HepG2 (cell line): ENCODE measurements around the gene LRRC10B. TPM values are rescaled to one million over a fixed set of nuclear protein-coding genes. Genes with fewer than 3 reads are reported as not detected.

Experiments used
- ETV5 ChIP-seq: IDR thresholded peaks from 2 replicates; pipeline ENCODE4 v1.6.1; 2018; ENCODE audit warnings: missing biosample characterization, missing genetic modification reagents, inconsistent platforms, borderline replicate concordance
- HNRNPK ChIP-seq: fragments of 200-400 bp; formaldehyde crosslinking; IDR thresholded peaks from 2 replicates; pipeline ENCODE4 v1.6.1; 2018; ENCODE audit warnings: low read length, low read depth, moderate library complexity, mild to moderate bottlenecking; ENCODE audit not compliant: poor library complexity, severe bottlenecking
- NBN ChIP-seq: fragments of 450-650 bp; conservative IDR thresholded peaks from 2 replicates; pipeline ENCODE4 v1.6.1; 2017
- NFIB ChIP-seq: sonication (generic); formaldehyde crosslinking; IDR thresholded peaks from 2 replicates; pipeline ENCODE4 v1.9.0; 2021; ENCODE audit warnings: missing genetic modification reagents, mild to moderate bottlenecking, borderline replicate concordance
- REPIN1 ChIP-seq: sonication (generic); formaldehyde crosslinking; IDR thresholded peaks from 2 replicates; pipeline ENCODE4 v1.8.0; 2022; ENCODE audit warnings: missing genetic modification reagents, low read depth, mild to moderate bottlenecking, borderline replicate concordance
- SALL2 ChIP-seq: sonication (generic); formaldehyde crosslinking; IDR thresholded peaks from 2 replicates; pipeline ENCODE4 v1.8.1; 2023; ENCODE audit warnings: mild to moderate bottlenecking, missing genetic modification reagents, inconsistent platforms
- SATB2 ChIP-seq: sonication (generic); formaldehyde crosslinking; IDR thresholded peaks from 2 replicates; pipeline ENCODE4 v1.5.0; 2020; ENCODE audit warnings: missing genetic modification reagents
- SNAI1 ChIP-seq: sonication (generic); formaldehyde crosslinking; IDR thresholded peaks from 2 replicates; pipeline ENCODE4 v1.5.0; 2020; ENCODE audit warnings: mild to moderate bottlenecking, missing genetic modification reagents, borderline replicate concordance
- SRSF9 ChIP-seq: fragments of 200-400 bp; formaldehyde crosslinking; IDR thresholded peaks from 2 replicates; pipeline ENCODE4 v1.6.1; 2018; ENCODE audit warnings: borderline replicate concordance, mild to moderate bottlenecking, low read depth, low read length; ENCODE audit not compliant: insufficient read depth, poor library complexity, severe bottlenecking
- ZFP36L1 ChIP-seq: sonication (generic); formaldehyde crosslinking; IDR thresholded peaks from 2 replicates; pipeline ENCODE4 v1.8.0; 2022; ENCODE audit warnings: mild to moderate bottlenecking, missing genetic modification reagents, moderate library complexity
- ZNF615 ChIP-seq: sonication (generic); formaldehyde crosslinking; IDR thresholded peaks from 2 replicates; pipeline ENCODE4 v1.5.0; 2020; ENCODE audit warnings: mild to moderate bottlenecking, missing genetic modification reagents, borderline replicate concordance
- ZSCAN20 ChIP-seq: sonication (generic); formaldehyde crosslinking; IDR thresholded peaks from 2 replicates; pipeline ENCODE4 v1.4.0; 2020; ENCODE audit warnings: missing genetic modification reagents, mild to moderate bottlenecking, borderline replicate concordance
- polyA plus RNA-seq, 8 experiments: library from polyadenylated mRNA; depleted of rRNA in 3 of 8; stranded (reverse) in 7 of 8; unstranded in 1 of 8; fragments of >200 nt; fragmentation: Illumina TruSeq in 4 of 8; extraction: Trizol in 4 of 8; gene quantifications; 2 replicates each; pipeline versions ENCODE4 v1.2.1 to v1.2.3, GENCODE V29; 2011 to 2016; ENCODE audit warnings: low read depth in 4 of 8, missing spikeins in 1 of 8, mixed read lengths in 1 of 8; ENCODE audit not compliant: insufficient read depth in 1 of 8
- total RNA-seq, 5 experiments: library from RNA; depleted of rRNA; stranded (reverse); fragments of >200 nt; fragmentation: Illumina TruSeq; extraction: Trizol; gene quantifications; 2 replicates each; pipeline ENCODE4 v1.2.3, GENCODE V29; 2016; ENCODE audit warnings: low read depth in 1 of 5
- TF ChIP-seq, protein P1 (sequence below): sonication (generic); formaldehyde crosslinking; IDR thresholded peaks from 2 replicates; pipeline ENCODE4 v1.4.0; 2020; ENCODE audit warnings: mild to moderate bottlenecking, missing genetic modification reagents
- TF ChIP-seq, protein P2 (sequence below): conservative IDR thresholded peaks from 2 replicates; pipeline ENCODE4 v1.6.1; 2018; ENCODE audit warnings: missing genetic modification reagents
- TF ChIP-seq, protein P3 (sequence below): sonication (generic); formaldehyde crosslinking; IDR thresholded peaks from 2 replicates; pipeline ENCODE4 v1.8.0; 2022; ENCODE audit warnings: mild to moderate bottlenecking, missing genetic modification reagents
- TF ChIP-seq, protein P4 (sequence below): sonication (generic); formaldehyde crosslinking; IDR thresholded peaks from 2 replicates; pipeline ENCODE4 v1.8.0; 2022; ENCODE audit warnings: missing genetic modification reagents, mild to moderate bottlenecking, moderate library complexity, borderline replicate concordance
- TF ChIP-seq, protein P5 (sequence below): sonication (generic); formaldehyde crosslinking; IDR thresholded peaks from 2 replicates; pipeline ENCODE4 v1.4.0; 2020; ENCODE audit warnings: mild to moderate bottlenecking, missing genetic modification reagents, borderline replicate concordance
- TF ChIP-seq, protein P6 (sequence below): sonication (generic); formaldehyde crosslinking; IDR thresholded peaks from 2 replicates; pipeline ENCODE4 v1.8.1; 2023; ENCODE audit warnings: mild to moderate bottlenecking, missing genetic modification reagents

Gene LRRC10B
- total and polyA plus RNA-seq, 2 of the 13 experiments (the other 11 are each of a cell fraction or from before 2014, with no cell fraction given): not detected

DNA sequence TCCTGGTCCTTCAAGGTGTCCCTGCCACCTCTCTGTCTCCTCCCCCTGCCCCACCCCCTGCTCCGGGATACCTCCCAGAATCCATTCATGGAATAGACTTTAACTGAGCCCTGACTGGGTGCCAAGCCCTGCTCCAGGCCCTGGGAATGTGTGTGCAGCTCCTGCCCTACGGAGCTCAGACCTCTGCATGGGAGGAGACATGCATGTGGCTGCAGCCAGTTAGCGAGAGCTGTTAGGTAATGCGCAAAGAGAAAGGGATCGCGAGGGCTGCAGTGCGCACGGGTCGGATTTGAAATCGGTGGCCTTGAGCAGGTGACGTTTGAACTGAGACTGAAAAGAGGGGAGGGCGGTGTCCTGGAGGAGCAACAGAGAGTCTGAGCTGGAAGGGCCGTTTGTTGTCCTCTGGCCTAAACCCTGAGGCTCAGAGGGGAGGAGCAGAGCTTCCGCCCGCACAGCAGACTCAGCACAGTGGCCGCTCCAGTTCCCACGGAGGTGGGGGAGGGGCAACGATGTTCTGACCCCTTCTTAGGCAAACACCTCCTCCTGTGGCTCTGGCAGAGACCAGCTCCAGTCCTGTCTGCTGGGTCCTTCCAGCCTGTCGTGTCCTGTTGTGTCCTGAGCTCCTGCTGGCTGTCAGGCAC, 19.8 kb upstream of the LRRC10B start (continued):
- TF ChIP-seq ZFP36L1 (CRISPR knock-in tag): no peak
- 0 out of 2 replicates have a peak, but pooled peaks have one; percentile 65 for TF ChIP-seq SALL2
- no peak for TF ChIP-seq NFIB (CRISPR knock-in tag)
- TF ChIP-seq, protein P1, sequence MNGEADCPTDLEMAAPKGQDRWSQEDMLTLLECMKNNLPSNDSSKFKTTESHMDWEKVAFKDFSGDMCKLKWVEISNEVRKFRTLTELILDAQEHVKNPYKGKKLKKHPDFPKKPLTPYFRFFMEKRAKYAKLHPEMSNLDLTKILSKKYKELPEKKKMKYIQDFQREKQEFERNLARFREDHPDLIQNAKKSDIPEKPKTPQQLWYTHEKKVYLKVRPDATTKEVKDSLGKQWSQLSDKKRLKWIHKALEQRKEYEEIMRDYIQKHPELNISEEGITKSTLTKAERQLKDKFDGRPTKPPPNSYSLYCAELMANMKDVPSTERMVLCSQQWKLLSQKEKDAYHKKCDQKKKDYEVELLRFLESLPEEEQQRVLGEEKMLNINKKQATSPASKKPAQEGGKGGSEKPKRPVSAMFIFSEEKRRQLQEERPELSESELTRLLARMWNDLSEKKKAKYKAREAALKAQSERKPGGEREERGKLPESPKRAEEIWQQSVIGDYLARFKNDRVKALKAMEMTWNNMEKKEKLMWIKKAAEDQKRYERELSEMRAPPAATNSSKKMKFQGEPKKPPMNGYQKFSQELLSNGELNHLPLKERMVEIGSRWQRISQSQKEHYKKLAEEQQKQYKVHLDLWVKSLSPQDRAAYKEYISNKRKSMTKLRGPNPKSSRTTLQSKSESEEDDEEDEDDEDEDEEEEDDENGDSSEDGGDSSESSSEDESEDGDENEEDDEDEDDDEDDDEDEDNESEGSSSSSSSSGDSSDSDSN (CRISPR knock-in tag): peak; percentile 59
- no peak for TF ChIP-seq ZNF615 (CRISPR knock-in tag)
- TF ChIP-seq, protein P2, sequence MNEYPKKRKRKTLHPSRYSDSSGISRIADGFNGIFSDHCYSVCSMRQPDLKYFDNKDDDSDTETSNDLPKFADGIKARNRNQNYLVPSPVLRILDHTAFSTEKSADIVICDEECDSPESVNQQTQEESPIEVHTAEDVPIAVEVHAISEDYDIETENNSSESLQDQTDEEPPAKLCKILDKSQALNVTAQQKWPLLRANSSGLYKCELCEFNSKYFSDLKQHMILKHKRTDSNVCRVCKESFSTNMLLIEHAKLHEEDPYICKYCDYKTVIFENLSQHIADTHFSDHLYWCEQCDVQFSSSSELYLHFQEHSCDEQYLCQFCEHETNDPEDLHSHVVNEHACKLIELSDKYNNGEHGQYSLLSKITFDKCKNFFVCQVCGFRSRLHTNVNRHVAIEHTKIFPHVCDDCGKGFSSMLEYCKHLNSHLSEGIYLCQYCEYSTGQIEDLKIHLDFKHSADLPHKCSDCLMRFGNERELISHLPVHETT (CRISPR knock-in tag): peak; percentile 24; the same call in 1 of the 2 replicates
- TF ChIP-seq SRSF9: no peak
- no peak for TF ChIP-seq SNAI1 (CRISPR knock-in tag)
- no peak for TF ChIP-seq NBN
- no peak for TF ChIP-seq HNRNPK
- TF ChIP-seq, protein P3, sequence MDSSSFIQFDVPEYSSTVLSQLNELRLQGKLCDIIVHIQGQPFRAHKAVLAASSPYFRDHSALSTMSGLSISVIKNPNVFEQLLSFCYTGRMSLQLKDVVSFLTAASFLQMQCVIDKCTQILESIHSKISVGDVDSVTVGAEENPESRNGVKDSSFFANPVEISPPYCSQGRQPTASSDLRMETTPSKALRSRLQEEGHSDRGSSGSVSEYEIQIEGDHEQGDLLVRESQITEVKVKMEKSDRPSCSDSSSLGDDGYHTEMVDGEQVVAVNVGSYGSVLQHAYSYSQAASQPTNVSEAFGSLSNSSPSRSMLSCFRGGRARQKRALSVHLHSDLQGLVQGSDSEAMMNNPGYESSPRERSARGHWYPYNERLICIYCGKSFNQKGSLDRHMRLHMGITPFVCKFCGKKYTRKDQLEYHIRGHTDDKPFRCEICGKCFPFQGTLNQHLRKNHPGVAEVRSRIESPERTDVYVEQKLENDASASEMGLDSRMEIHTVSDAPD: peak; percentile 57; the same call in 1 of the 2 replicates
- peak; percentile 78 for TF ChIP-seq ETV5 (CRISPR knock-in tag)
- TF ChIP-seq, protein P4, sequence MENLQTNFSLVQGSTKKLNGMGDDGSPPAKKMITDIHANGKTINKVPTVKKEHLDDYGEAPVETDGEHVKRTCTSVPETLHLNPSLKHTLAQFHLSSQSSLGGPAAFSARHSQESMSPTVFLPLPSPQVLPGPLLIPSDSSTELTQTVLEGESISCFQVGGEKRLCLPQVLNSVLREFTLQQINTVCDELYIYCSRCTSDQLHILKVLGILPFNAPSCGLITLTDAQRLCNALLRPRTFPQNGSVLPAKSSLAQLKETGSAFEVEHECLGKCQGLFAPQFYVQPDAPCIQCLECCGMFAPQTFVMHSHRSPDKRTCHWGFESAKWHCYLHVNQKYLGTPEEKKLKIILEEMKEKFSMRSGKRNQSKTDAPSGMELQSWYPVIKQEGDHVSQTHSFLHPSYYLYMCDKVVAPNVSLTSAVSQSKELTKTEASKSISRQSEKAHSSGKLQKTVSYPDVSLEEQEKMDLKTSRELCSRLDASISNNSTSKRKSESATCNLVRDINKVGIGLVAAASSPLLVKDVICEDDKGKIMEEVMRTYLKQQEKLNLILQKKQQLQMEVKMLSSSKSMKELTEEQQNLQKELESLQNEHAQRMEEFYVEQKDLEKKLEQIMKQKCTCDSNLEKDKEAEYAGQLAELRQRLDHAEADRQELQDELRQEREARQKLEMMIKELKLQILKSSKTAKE (CRISPR knock-in tag): no peak
- peak; percentile 75; the same call in 1 of the 2 replicates for TF ChIP-seq REPIN1 (CRISPR knock-in tag)
- TF ChIP-seq SATB2 (CRISPR knock-in tag): no peak
- TF ChIP-seq, protein P5, sequence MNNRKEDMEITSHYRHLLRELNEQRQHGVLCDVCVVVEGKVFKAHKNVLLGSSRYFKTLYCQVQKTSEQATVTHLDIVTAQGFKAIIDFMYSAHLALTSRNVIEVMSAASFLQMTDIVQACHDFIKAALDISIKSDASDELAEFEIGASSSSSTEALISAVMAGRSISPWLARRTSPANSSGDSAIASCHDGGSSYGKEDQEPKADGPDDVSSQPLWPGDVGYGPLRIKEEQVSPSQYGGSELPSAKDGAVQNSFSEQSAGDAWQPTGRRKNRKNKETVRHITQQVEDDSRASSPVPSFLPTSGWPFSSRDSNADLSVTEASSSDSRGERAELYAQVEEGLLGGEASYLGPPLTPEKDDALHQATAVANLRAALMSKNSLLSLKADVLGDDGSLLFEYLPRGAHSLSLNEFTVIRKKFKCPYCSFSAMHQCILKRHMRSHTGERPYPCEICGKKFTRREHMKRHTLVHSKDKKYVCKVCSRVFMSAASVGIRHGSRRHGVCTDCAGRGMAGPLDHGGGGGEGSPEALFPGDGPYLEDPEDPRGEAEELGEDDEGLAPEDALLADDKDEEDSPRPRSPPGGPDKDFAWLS (CRISPR knock-in tag): no peak
- 0 out of 2 replicates have a peak, but pooled peaks have one; percentile 16 for TF ChIP-seq ZSCAN20 (CRISPR knock-in tag)
- TF ChIP-seq, protein P6, sequence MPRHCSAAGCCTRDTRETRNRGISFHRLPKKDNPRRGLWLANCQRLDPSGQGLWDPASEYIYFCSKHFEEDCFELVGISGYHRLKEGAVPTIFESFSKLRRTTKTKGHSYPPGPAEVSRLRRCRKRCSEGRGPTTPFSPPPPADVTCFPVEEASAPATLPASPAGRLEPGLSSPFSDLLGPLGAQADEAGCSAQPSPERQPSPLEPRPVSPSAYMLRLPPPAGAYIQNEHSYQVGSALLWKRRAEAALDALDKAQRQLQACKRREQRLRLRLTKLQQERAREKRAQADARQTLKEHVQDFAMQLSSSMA (CRISPR knock-in tag): no peak
